Measurements from ENCODE around the gene LAIR2.

DNA sequence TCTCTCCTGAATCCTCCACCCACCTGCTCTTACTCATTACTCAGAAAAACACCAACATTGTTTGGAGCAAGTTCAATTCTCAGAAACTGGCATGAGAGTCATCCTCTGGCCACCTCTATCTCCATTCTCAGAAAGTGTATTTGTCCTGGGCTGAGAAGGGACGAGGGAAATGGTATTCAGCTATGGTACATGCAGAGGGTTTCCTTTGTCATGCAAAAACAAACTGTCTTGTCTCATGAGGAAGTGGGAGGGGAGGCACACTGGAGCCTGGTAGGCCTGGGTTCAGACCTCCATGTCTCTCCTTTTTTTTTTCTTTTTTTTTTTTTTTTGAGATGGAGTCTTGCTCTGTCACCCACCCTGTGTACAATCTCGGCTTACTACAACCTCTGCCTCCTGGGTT is 39.1 kb downstream of the LAIR2 start:
- TF ChIP-seq POLR2A (IDR thresholded peaks at IDR 0.05) (no peak), POLR2AphosphoS5 (IDR thresholded peaks at IDR 0.05) (no peak)
